Testis (tissue), 3 donors: ENCODE data around the gene MYO1B. TPM values are rescaled to one million over a fixed set of nuclear protein-coding genes. Genes with fewer than 3 reads are reported as not detected.

Experiments
- DNase-seq: peaks from one replicate; pipeline ENCODE4 v3.0.0-alpha.2; 2019
- H3K27ac ChIP-seq, 2 donors: fragments of 200-600 bp; sonication (generic); one replicate each; pipeline ENCODE4 v1.5.1; 2019
- H3K27me3 ChIP-seq: fragments of 200-600 bp; sonication (generic); one replicate; pipeline ENCODE4 v1.5.1; 2019
- H3K36me3 ChIP-seq: fragments of 200-600 bp; sonication (generic); one replicate; pipeline ENCODE4 v1.5.1; 2017; ENCODE audit warnings: low read depth; ENCODE audit errors: missing control alignments
- H3K4me1 ChIP-seq: fragments of 200-600 bp; sonication (generic); one replicate; pipeline ENCODE4 v1.5.1; 2019
- H3K4me3 ChIP-seq, 2 donors: fragments of 200-600 bp; sonication (generic); one replicate each; pipeline ENCODE4 v1.5.1; 2017 to 2019
- H3K9me3 ChIP-seq: fragments of 200-600 bp; sonication (generic); one replicate; pipeline ENCODE4 v1.5.1; 2017
- POLR2A ChIP-seq: fragments of 450-650 bp; IDR thresholded peaks from one replicate; pipeline ENCODE4 v1.6.1; 2017; ENCODE audit warnings: antibody characterized with exemption, mild to moderate bottlenecking, moderate library complexity
- WGBS, 2 donors: methylation state at CpG; one replicate each; pipeline ENCODE4 v1.1.5; 2018; 5-methylcytosine and 5-hydroxymethylcytosine counted together
- intact Hi-C: fragments of 100-400 bp; cut with DNase I; formaldehyde crosslinking; loops from one replicate; pipeline ENCODE4 v1.15.1; 2023; ENCODE audit warnings: low total_unique reads
- polyA plus RNA-seq: library from polyadenylated mRNA; stranded (reverse); fragments of 350-450 nt; fragmentation: Illumina TruSeq; extraction: RNeasy Lipid Tissue Mini Kit (QIAGEN cat#74804); gene quantifications from one replicate; pipeline ENCODE4 v1.2.3, GENCODE V29; 2014; ENCODE audit warnings: low read depth, low replicate concordance; ENCODE audit not compliant: insufficient read depth
- total RNA-seq, 2 donors: library from RNA; depleted of rRNA; stranded (reverse); fragments of >200 nt; gene quantifications; one replicate each; pipeline ENCODE4 v1.2.3, GENCODE V29; 2016
- TF ChIP-seq, protein P1 (sequence below), 3 experiments: fragments of 450-650 bp in 2 of 3; fragments of 200-600 bp in 1 of 3; sonication (generic) in 1 of 3; IDR thresholded peaks; one replicate each; pipeline ENCODE4 v1.5.1; 2016 to 2019; ENCODE audit warnings: antibody characterized with exemption in 3 of 3, mild to moderate bottlenecking in 2 of 3, moderate library complexity in 1 of 3

The MYO1B gene
- total and polyA plus RNA-seq, 3 donors from 2014 or later: 14.5 to 30.8 (median 26.8) TPM

GRCh38 chr2:191341436-191341835 lies 96.2 kb downstream of the MYO1B start:
- no peaks in the 10 kb centered on the region for H3K9me3 ChIP-seq
- 78 to 87% methylated on average over 3 of the region's 3 CpGs for WGBS, 2 donors
- TF ChIP-seq, protein P1, sequence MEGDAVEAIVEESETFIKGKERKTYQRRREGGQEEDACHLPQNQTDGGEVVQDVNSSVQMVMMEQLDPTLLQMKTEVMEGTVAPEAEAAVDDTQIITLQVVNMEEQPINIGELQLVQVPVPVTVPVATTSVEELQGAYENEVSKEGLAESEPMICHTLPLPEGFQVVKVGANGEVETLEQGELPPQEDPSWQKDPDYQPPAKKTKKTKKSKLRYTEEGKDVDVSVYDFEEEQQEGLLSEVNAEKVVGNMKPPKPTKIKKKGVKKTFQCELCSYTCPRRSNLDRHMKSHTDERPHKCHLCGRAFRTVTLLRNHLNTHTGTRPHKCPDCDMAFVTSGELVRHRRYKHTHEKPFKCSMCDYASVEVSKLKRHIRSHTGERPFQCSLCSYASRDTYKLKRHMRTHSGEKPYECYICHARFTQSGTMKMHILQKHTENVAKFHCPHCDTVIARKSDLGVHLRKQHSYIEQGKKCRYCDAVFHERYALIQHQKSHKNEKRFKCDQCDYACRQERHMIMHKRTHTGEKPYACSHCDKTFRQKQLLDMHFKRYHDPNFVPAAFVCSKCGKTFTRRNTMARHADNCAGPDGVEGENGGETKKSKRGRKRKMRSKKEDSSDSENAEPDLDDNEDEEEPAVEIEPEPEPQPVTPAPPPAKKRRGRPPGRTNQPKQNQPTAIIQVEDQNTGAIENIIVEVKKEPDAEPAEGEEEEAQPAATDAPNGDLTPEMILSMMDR (IDR thresholded peaks at IDR 0.05): no peak
- TF ChIP-seq POLR2A: no peak
- H3K4me1 ChIP-seq: peaks cover 9% of the 10 kb centered on the region
- no peaks in the 10 kb centered on the region for H3K27me3 ChIP-seq
- H3K4me3 ChIP-seq: no peak overlapping the region
- intact Hi-C loops: no loop called here
- H3K36me3 ChIP-seq: no peaks in the 10 kb centered on the region
- DNase-seq: no peak
- H3K27ac ChIP-seq: no peak overlapping the region

DNA sequence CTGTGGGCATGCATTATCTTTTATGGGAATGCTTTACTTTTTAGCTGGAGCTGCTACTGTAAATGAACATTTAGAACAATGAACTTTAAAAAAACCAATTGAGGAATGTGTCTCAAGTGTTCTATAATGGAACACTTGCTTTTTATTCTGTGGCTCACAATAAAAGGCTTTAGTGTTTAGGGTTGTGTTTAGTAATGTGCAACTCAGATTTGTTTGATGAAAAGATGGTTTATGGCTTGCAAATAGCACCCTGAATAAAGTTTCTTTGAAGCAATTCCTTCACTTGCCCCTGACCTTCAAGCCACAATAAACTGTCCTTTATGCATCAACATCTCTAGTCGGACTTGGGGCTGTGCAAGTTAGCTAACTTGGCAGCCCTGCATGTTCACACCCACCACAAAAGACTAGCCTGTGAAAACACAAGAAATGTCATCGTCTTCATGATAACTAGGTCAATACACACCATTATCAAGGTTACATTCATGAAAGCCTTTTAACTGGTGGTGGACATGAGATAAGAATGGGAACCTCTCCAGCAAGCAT lies 98.7 kb downstream of the MYO1B start:
- no peak for DNase-seq
- no peaks in the 10 kb centered on the region for H3K9me3 ChIP-seq
- 35 to 47% methylated on average over 2 of the region's 2 CpGs for WGBS, 2 donors

DNA sequence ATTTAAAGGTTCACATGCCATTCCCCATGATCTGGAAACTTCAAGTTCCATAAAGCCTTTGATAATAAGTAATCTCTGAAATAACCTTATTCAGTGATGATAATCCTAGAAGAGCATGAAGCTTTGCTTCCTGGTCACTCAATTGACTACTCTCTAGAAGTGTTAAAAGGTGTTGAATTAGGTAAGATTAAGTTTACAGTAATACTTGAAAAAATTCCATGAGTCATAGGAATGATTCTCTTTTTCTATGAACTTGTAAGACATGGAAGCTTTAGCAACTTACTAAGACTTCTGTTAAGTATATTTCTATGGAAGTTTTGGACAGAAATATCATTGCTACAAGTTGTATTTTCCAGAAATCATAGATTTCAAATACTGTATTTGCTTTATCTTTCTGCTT lies 100.6 kb downstream of the MYO1B start:
- Histone ChIP-seq H3K27ac (no peak overlapping the region), H3K27me3 (no peaks in the 10 kb centered on the region), H3K4me3 (no peak overlapping the region), H3K9me3 (no peaks in the 10 kb centered on the region), H3K36me3 (no peaks in the 10 kb centered on the region), H3K4me1 (peaks cover 9% of the 10 kb centered on the region)
- TF ChIP-seq, protein P1 (IDR thresholded peaks at IDR 0.05): no peak
- TF ChIP-seq POLR2A: no peak
- intact Hi-C loops: no loop called here
- no peak for DNase-seq

More for the DNA sequence above, 98.7 kb downstream of the MYO1B start:
- TF ChIP-seq, protein P1 (IDR thresholded peaks at IDR 0.05): no peak
- TF ChIP-seq POLR2A: no peak
- intact Hi-C loops: no loop called here
- H3K27me3 ChIP-seq: no peaks in the 10 kb centered on the region
- no peak overlapping the region for H3K27ac ChIP-seq
- H3K4me1 ChIP-seq: peaks cover 9% of the 10 kb centered on the region
- H3K4me3 ChIP-seq: no peak overlapping the region
- H3K36me3 ChIP-seq: no peaks in the 10 kb centered on the region

- no peaks in the 10 kb centered on the region for H3K9me3 ChIP-seq
- TF ChIP-seq, protein P1 (IDR thresholded peaks at IDR 0.05): no peak
- TF ChIP-seq POLR2A: no peak
- no peak overlapping the region for H3K4me3 ChIP-seq
- peaks cover 9% of the 10 kb centered on the region for H3K4me1 ChIP-seq
- no peak overlapping the region for H3K27ac ChIP-seq
- no peak for DNase-seq
- H3K27me3 ChIP-seq: no peaks in the 10 kb centered on the region
- no peaks in the 10 kb centered on the region for H3K36me3 ChIP-seq
- intact Hi-C loops: no loop called here
- WGBS, 2 donors: 83 to 86% methylated on average over 2 of the region's 2 CpGs
These were observed 102.0 kb downstream of the MYO1B start for GRCh38 chr2:191347154-191347553.

DNA sequence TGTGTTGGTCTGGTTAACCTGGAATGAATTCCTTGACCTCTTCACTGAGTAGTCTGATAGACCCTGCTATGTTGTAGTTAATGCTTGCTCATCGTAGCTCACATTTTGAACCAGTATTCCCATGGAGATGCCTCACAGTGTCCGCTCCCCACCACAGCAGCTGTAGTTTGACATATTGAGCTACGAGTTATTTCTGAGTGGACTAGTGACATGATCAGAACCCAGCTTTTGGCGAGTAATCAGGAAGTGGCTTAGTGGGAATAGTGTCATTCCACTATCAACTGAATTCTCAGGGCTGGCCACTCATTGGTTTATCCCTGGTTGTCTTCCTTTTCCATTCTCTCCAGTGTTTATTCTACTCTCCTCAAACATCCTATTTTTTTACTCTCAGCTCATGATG lies 102.7 kb downstream of the MYO1B start:
- Histone ChIP-seq H3K27me3 (no peaks in the 10 kb centered on the region), H3K4me1 (peaks cover 9% of the 10 kb centered on the region), H3K9me3 (no peaks in the 10 kb centered on the region), H3K4me3 (no peak overlapping the region), H3K36me3 (no peaks in the 10 kb centered on the region), H3K27ac (no peak overlapping the region)
- no peak for TF ChIP-seq POLR2A
- TF ChIP-seq, protein P1 (IDR thresholded peaks at IDR 0.05): no peak
- intact Hi-C loops: no loop called here
- WGBS, 2 donors: 91% methylated on average over 4 of the region's 4 CpGs
- DNase-seq: no peak
